ENCODE measurements around the gene PCDHGA11.
"Not testable (repeated sequence)": the region's sequence is repeated elsewhere in the genome, so short reads cannot be mapped to it uniquely, and the experiment has no call there.

The PCDHGA11 gene

GRCh38 chr5:141431286-141431685 lies 10.4 kb downstream of the PCDHGA11 start:
- DNase-seq (ENCODE audit: low read depth in 2 of 2) = no peak

DNA sequence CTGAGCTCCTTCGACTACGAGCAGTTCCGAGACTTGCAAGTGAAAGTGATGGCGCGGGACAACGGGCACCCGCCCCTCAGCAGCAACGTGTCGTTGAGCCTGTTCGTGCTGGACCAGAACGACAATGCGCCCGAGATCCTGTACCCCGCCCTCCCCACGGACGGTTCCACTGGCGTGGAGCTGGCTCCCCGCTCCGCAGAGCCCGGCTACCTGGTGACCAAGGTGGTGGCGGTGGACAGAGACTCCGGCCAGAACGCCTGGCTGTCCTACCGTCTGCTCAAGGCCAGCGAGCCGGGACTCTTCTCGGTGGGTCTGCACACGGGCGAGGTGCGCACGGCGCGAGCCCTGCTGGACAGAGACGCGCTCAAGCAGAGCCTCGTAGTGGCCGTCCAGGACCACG lies 11.5 kb downstream of the PCDHGA11 start:
- not testable (repeated sequence) for DNase-seq (ENCODE audit: low read depth in 2 of 2)

DNA sequence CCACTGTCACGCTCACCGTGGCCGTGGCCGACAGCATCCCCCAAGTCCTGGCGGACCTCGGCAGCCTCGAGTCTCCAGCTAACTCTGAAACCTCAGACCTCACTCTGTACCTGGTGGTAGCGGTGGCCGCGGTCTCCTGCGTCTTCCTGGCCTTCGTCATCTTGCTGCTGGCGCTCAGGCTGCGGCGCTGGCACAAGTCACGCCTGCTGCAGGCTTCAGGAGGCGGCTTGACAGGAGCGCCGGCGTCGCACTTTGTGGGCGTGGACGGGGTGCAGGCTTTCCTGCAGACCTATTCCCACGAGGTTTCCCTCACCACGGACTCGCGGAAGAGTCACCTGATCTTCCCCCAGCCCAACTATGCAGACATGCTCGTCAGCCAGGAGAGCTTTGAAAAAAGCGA lies 11.9 kb downstream of the PCDHGA11 start:
- DNase-seq (ENCODE audit: low read depth in 2 of 2) = not testable (repeated sequence)

DNA sequence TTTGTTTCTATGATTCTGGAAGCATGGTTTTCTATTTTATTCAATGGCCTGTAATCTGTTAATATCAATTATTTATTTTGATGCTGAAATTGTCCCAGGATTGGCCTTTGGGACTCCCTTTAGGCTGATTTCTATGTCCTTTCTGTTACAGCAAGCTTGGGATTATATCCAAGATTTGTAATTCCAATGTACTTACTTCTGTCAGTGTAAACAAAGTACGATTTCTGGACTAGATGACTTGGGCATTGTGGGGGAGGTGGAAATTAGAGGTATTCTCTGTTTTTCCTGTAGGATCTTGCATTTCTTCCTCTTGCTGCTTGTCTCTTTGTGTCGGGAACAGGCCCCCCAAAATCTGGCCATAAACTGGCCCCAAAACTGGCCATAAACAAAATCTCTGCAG lies 13.2 kb downstream of the PCDHGA11 start:
- DNase-seq (ENCODE audit: low read depth in 2 of 2) = no peak

DNA sequence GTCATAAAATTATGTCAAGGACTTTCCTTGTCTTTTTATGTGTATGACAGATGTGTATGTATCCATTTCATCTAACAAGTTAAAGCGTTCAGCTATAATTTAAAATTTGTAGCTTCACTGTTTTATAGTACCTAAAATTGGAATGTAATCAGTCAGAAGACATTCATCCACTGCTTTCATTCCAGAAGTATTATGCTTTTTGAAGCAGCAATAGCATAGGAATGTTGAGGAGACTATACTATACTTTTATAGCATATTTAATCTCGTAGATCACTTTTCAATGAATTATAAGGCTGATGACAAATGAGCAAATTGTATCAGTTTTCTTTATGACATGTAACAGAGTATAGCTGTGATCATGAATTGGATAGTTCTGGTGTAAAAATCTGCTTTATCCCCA lies 16.4 kb downstream of the PCDHGA11 start:
- DNase-seq (ENCODE audit: low read depth in 2 of 2) = no peak

GRCh38 chr5:141439411-141440141 lies 18.7 kb downstream of the PCDHGA11 start:
- DNase-seq (ENCODE audit: low read depth in 2 of 2) = no peak

DNA sequence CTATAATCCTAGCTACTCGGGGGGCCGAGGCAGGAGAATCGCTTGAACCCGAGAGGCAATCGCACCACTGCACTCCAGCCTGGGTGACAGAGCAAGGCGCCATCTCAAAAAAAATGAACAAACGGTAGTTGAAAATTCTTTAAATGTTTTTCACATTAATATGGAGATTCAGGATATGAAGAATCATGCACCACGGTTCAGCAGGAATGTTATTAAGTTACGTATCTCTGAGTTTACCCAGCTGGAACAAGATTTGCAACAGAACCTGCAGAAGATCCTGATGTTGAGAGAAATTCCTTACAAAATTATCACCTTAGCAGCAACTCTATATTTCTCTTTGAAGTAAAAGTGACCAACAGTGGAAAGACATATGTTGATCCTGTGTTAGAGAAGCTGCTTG lies 19.5 kb downstream of the PCDHGA11 start:
- DNase-seq (ENCODE audit: low read depth in 2 of 2) = no peak

GRCh38 chr5:141441571-141442170 lies 20.8 kb downstream of the PCDHGA11 start:
- DNase-seq (ENCODE audit: low read depth in 2 of 2) = no peak

- DNase-seq (ENCODE audit: low read depth in 2 of 2) = no peak
Measured at GRCh38 chr5:141465351-141465750, 44.5 kb downstream of the PCDHGA11 start.

All from stimulated activated CD8-positive, alpha-beta memory T cell treated with anti-CD3 and anti-CD28 coated beads, Interleukin-7, amount 100 ng/mL, for 4 hours (primary cell).